ENCODE results near the gene BRI3.

Gene BRI3

DNA sequence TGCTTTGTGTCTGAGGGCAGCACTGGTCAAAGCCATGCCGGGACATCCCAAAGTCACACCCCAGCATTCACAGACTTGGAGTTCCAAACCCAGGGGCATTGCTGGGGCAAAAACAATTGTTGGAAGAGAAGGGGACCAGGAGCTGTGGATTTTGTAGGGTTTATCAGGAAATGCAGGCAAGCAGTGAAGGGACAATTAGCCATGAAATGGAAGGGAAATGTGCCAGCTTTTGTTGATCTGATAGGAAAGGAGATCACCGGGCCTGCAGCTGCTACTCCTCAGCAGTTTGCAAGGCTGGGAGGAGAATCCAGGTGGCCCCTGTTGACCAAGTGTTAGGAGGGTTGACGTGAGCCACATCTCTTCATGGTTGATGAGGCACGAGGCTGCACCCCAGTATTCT lies 2.5 kb upstream of the BRI3 start:
- no peak for TF ChIP-seq L3MBTL2 (conservative IDR thresholded peaks at IDR 0.05)
- no peak for TF ChIP-seq CTBP1 (IDR thresholded peaks at IDR 0.05; ENCODE audit: borderline replicate concordance)
- TF ChIP-seq LEF1 (IDR thresholded peaks at IDR 0.05; ENCODE audit: borderline replicate concordance), result no peak
- no peak for TF ChIP-seq FOXM1 (IDR thresholded peaks at IDR 0.05; ENCODE audit: borderline replicate concordance)
- TF ChIP-seq NFRKB (IDR thresholded peaks at IDR 0.05), result no peak
- TF ChIP-seq ZNF384 (IDR thresholded peaks at IDR 0.05), result no peak
- TF ChIP-seq, protein P1, sequence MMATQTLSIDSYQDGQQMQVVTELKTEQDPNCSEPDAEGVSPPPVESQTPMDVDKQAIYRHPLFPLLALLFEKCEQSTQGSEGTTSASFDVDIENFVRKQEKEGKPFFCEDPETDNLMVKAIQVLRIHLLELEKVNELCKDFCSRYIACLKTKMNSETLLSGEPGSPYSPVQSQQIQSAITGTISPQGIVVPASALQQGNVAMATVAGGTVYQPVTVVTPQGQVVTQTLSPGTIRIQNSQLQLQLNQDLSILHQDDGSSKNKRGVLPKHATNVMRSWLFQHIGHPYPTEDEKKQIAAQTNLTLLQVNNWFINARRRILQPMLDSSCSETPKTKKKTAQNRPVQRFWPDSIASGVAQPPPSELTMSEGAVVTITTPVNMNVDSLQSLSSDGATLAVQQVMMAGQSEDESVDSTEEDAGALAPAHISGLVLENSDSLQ (IDR thresholded peaks at IDR 0.05), result no peak
- TF ChIP-seq BHLHE40 (IDR thresholded peaks at IDR 0.05; ENCODE audit: borderline replicate concordance), result no peak
- no peak for TF ChIP-seq SP1 (IDR thresholded peaks at IDR 0.05)
- TF ChIP-seq ELF4 (IDR thresholded peaks at IDR 0.05), result no peak
- no peak for TF ChIP-seq TARDBP (IDR thresholded peaks at IDR 0.05)
- TF ChIP-seq HDGF (IDR thresholded peaks at IDR 0.05; ENCODE audit: borderline replicate concordance), result no peak
- no peak for TF ChIP-seq FOXK2 (IDR thresholded peaks at IDR 0.05)
- no peak for TF ChIP-seq FOXA1 (IDR thresholded peaks at IDR 0.05)
- no peak for TF ChIP-seq SUZ12 (IDR thresholded peaks at IDR 0.05)
- no peak for TF ChIP-seq ARNT (IDR thresholded peaks at IDR 0.05)
- no peak for DNase-seq (ENCODE audit: extremely low spot score)
- ChIA-PET CTCF (no interaction called here), POLR2A (no interaction called here)

DNA sequence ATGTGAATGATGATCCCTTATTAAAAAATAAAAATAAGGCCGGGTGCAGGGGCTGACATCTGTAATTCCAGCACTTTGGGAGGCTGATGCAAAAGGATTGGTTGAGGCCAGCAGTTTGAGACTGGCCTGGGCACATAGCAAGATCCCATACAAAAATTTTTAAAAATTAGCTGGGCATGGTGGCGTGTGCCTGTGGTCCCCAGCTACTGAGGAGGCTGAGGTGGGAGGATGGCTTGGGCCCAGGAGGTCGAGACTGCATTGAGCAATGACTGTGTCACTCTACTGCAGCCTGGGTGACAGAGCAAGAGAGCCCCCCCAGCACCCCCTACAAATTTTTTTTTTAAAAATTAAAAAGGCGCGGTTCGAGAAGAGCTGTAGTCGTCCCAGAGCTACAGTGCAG lies 1.2 kb upstream of the BRI3 start:
- ChIA-PET CTCF (no interaction called here), POLR2A (no interaction called here)

DNA sequence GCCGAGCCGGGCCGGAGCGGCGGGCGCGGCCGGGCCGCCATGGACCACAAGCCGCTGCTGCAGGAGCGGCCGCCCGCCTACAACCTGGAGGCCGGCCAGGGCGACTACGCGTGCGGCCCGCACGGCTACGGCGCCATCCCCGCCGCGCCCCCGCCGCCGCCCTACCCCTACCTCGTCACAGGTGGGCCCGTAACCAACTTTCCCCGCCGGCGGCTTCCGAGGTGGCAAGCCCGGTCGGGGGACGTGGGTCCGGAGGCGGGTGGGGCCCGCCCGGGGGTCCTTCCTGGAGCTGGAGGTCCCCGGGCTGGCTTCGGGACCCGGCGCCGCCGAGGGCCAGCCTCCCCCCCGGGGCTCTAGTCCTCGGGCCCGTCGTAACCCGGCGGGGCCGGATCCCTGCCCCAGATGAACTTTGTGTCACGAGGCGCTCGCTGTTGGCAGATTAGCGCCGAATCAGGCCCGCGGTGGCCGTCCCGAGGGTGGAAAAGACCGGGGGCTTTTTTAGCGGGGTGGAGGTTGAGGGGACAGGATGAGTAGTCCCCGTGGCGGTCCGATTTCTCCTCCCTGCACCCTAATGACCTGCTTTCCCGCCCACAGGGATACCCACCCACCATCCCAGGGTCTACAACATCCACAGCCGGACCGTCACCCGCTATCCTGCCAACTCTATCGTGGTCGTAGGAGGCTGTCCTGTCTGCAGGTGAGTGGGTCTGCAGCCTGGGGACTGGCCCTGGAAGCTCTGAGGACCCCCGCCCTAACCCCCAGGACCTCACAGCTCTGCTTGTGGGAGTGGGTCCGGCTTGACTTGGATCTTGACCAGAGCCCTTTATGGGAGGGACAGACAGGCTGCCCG lies 496 bp downstream of the BRI3 start:
- ChIA-PET POLR2A (interaction anchor here (1.4 kb wide), 1 partner anchor 119 kb away, joined by 3 read pairs; the partner anchor contains the start of gene BAIAP2L1), CTCF (no interaction called here)
- TF ChIP-seq TARDBP (IDR thresholded peaks at IDR 0.05) (no peak), CTBP1 (IDR thresholded peaks at IDR 0.05; ENCODE audit: borderline replicate concordance) (no peak), SP1 (IDR thresholded peaks at IDR 0.05) (no peak), L3MBTL2 (conservative IDR thresholded peaks at IDR 0.05) (no peak), SUZ12 (IDR thresholded peaks at IDR 0.05) (no peak), FOXM1 (IDR thresholded peaks at IDR 0.05; ENCODE audit: borderline replicate concordance) (no peak), FOXA1 (IDR thresholded peaks at IDR 0.05) (no peak), FOXK2 (IDR thresholded peaks at IDR 0.05) (no peak), BHLHE40 (IDR thresholded peaks at IDR 0.05; ENCODE audit: borderline replicate concordance) (no peak), ELF4 (IDR thresholded peaks at IDR 0.05) (no peak), HDGF (IDR thresholded peaks at IDR 0.05; ENCODE audit: borderline replicate concordance) (no peak), NFRKB (IDR thresholded peaks at IDR 0.05) (no peak), ZNF384 (IDR thresholded peaks at IDR 0.05) (no peak), LEF1 (IDR thresholded peaks at IDR 0.05; ENCODE audit: borderline replicate concordance) (no peak)
- TF ChIP-seq, protein P1 (IDR thresholded peaks at IDR 0.05), result no peak
- no peak for DNase-seq (ENCODE audit: extremely low spot score)

More for the DNA sequence above, 1.2 kb upstream of the BRI3 start:
- DNase-seq (ENCODE audit: extremely low spot score), result no peak
- no peak for TF ChIP-seq ZNF384 (IDR thresholded peaks at IDR 0.05)
- no peak for TF ChIP-seq HDGF (IDR thresholded peaks at IDR 0.05; ENCODE audit: borderline replicate concordance)
- no peak for TF ChIP-seq BHLHE40 (IDR thresholded peaks at IDR 0.05; ENCODE audit: borderline replicate concordance)
- TF ChIP-seq TARDBP (IDR thresholded peaks at IDR 0.05), result no peak
- no peak for TF ChIP-seq SP1 (IDR thresholded peaks at IDR 0.05)
- TF ChIP-seq CTBP1 (IDR thresholded peaks at IDR 0.05; ENCODE audit: borderline replicate concordance), result no peak
- TF ChIP-seq, protein P1 (IDR thresholded peaks at IDR 0.05), result no peak
- no peak for TF ChIP-seq LEF1 (IDR thresholded peaks at IDR 0.05; ENCODE audit: borderline replicate concordance)
- TF ChIP-seq FOXM1 (IDR thresholded peaks at IDR 0.05; ENCODE audit: borderline replicate concordance), result no peak

DNA sequence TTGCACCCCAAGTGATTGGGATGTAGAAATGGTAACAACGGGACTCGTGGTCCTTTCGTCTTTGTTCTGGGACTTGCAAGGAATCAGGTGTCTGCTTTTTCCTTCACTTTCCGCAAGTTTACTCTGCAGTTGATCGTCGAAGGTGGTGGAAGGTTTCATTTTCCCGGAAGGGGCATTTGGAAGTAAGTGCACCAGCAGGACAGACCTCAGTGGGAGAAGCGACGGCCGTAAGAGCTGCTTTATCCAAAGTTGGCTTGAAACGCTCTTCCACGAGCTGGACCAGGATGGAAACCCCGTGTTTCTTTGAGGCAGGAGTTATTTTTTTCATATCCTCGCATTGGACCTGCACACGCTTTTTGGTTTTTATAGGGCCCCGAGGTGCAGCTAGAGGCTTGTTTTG lies 1.2 kb downstream of the BRI3 start:
- no peak for TF ChIP-seq FOXA1 (IDR thresholded peaks at IDR 0.05)
- TF ChIP-seq TARDBP (IDR thresholded peaks at IDR 0.05), result no peak
- TF ChIP-seq, protein P1 (IDR thresholded peaks at IDR 0.05), result no peak
- no peak for TF ChIP-seq LEF1 (IDR thresholded peaks at IDR 0.05; ENCODE audit: borderline replicate concordance)
- no peak for TF ChIP-seq ARNT (IDR thresholded peaks at IDR 0.05)
- no peak for TF ChIP-seq SP1 (IDR thresholded peaks at IDR 0.05)
- no peak for TF ChIP-seq SUZ12 (IDR thresholded peaks at IDR 0.05)
- TF ChIP-seq ELF4 (IDR thresholded peaks at IDR 0.05), result no peak
- TF ChIP-seq FOXM1 (IDR thresholded peaks at IDR 0.05; ENCODE audit: borderline replicate concordance), result no peak
- TF ChIP-seq FOXK2 (IDR thresholded peaks at IDR 0.05), result no peak
- TF ChIP-seq NFRKB (IDR thresholded peaks at IDR 0.05), result no peak
- DNase-seq (ENCODE audit: extremely low spot score), result no peak
- POLR2A ChIA-PET, result interaction anchor here (1.4 kb wide), 1 partner anchor 118 kb away, joined by 3 read pairs; the partner anchor contains the start of gene BAIAP2L1
- CTCF ChIA-PET, result no interaction called here

DNA sequence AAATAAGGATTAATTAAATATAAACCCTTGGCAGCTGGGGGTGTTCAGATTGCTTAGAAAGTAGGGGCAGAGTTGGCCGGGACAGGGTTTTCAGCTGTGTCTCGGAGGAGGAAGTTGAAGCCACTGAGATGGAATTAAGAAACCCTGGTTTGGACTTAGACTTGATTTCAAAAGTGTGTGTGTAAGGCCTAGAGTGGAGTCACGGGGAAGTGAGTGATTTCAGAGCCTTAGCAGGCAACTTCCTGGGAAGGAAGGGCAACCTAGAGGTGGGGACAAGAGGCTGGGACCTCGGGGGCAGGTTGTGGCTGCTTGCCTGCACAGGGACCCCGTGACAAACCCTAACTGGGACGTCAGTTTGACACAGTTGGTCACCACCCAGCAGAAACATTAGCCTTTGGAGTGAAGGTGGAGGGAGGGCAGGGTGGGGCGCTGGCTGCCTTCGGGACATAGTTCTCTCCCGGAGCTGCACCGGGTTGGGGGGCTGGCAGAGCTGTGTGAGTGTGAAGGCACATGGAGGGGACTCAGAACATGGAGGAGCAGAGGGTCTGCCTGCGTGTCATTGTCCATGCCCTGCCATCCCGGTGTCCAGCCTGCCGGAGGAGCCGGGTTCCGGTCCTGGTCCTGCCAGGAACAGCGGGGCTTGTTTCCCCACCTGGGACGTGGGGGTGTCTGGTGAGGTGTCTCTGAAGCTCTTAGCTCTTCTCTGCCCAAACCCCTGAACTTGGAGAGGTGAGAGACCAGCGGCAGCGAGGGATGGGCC lies 1.8 kb downstream of the BRI3 start:
- DNase-seq (ENCODE audit: extremely low spot score), result no peak
- TF ChIP-seq NFRKB (IDR thresholded peaks at IDR 0.05) (no peak), CTBP1 (IDR thresholded peaks at IDR 0.05; ENCODE audit: borderline replicate concordance) (no peak), L3MBTL2 (conservative IDR thresholded peaks at IDR 0.05) (no peak), BHLHE40 (IDR thresholded peaks at IDR 0.05; ENCODE audit: borderline replicate concordance) (no peak), SUZ12 (IDR thresholded peaks at IDR 0.05) (no peak), ARNT (IDR thresholded peaks at IDR 0.05) (no peak), LEF1 (IDR thresholded peaks at IDR 0.05; ENCODE audit: borderline replicate concordance) (no peak), HDGF (IDR thresholded peaks at IDR 0.05; ENCODE audit: borderline replicate concordance) (no peak), SP1 (IDR thresholded peaks at IDR 0.05) (no peak)
- TF ChIP-seq, protein P1 (IDR thresholded peaks at IDR 0.05), result no peak
- POLR2A ChIA-PET, result no interaction called here
- CTCF ChIA-PET, result no interaction called here
